Endodermal cell (in vitro differentiated cells): Measurements from ENCODE around the gene MAP2K7. TPM values are rescaled to one million over a fixed set of nuclear protein-coding genes. Genes with fewer than 3 reads are reported as not detected.
"Not testable (repeated sequence)": the region's sequence is repeated elsewhere in the genome, so short reads cannot be mapped to it uniquely, and the experiment has no call there.

Experiments used
- DNase-seq: peaks from one replicate; pipeline ENCODE4 v3.0.0-alpha.2; 2017
- H3K27ac ChIP-seq: 2 replicates; pipeline ENCODE4 v1.5.1; 2013; ENCODE audit warnings: mild to moderate bottlenecking, low read depth, low read length, moderate library complexity
- H3K27me3 ChIP-seq: 2 replicates; pipeline ENCODE4 v1.6.1; 2013; ENCODE audit warnings: mild to moderate bottlenecking, low read length, moderate library complexity; ENCODE audit not compliant: insufficient read depth, control insufficient read depth, poor library complexity, severe bottlenecking
- H3K36me3 ChIP-seq: 2 replicates; pipeline ENCODE4 v1.7.0; 2013; ENCODE audit warnings: mild to moderate bottlenecking, low read length, moderate library complexity; ENCODE audit not compliant: control insufficient read depth, insufficient read depth
- H3K4me1 ChIP-seq: one replicate; pipeline ENCODE4 v1.7.0; 2013; ENCODE audit warnings: low read length; ENCODE audit not compliant: control insufficient read depth, insufficient read depth
- H3K4me3 ChIP-seq: 2 replicates; pipeline ENCODE4 v1.5.1; 2013; ENCODE audit warnings: mild to moderate bottlenecking, low read length, moderate library complexity
- H3K9ac ChIP-seq: 2 replicates; pipeline ENCODE4 v1.6.1; 2013; ENCODE audit warnings: mild to moderate bottlenecking, low read length, moderate library complexity; ENCODE audit not compliant: poor library complexity, severe bottlenecking; ENCODE audit errors: extremely low read depth
- H3K9me3 ChIP-seq: 2 replicates; pipeline ENCODE4 v1.6.1; 2013; ENCODE audit warnings: mild to moderate bottlenecking, low read length, moderate library complexity; ENCODE audit not compliant: control insufficient read depth
- H3K27ac Mint-ChIP-seq: 2 replicates; pipeline ENCODE4 v1.8.0; 2020; ENCODE audit warnings: mixed read lengths
- H3K27me3 Mint-ChIP-seq: 2 replicates; pipeline ENCODE4 v1.8.0; 2021; ENCODE audit warnings: mild to moderate bottlenecking, mixed read lengths; ENCODE audit not compliant: insufficient read depth
- H3K36me3 Mint-ChIP-seq: 2 replicates; pipeline ENCODE4 v1.8.0; 2020; ENCODE audit warnings: low read depth, mixed read lengths
- H3K4me1 Mint-ChIP-seq: 2 replicates; pipeline ENCODE4 v1.8.0; 2020; ENCODE audit warnings: mixed read lengths
- H3K4me3 Mint-ChIP-seq: 2 replicates; pipeline ENCODE4 v1.8.0; 2020; ENCODE audit warnings: mild to moderate bottlenecking, moderate library complexity, mixed read lengths
- H3K9me3 Mint-ChIP-seq: 2 replicates; pipeline ENCODE4 v1.8.0; 2020; ENCODE audit warnings: mild to moderate bottlenecking, mixed read lengths
- WGBS, 2 experiments: methylation state at CpG; one replicate each; pipeline versions ENCODE4 v1.1.5 to v1.1.7; 2013; ENCODE audit warnings: missing lambda C conversion rate in 2 of 2, mixed read lengths in 1 of 2; ENCODE audit not compliant: insufficient coverage in 1 of 2, insufficient read length in 1 of 2; 5-methylcytosine and 5-hydroxymethylcytosine counted together
- total RNA-seq, 2 donors: library from RNA; stranded (reverse); fragmentation: NEBNext Ultra II Directional in 1 of 2; extraction: Animal tissue kit (Norgen Biotek cat#: 25700) in 1 of 2; gene quantifications; 2 replicates in 1 of 2; 3 replicates in 1 of 2; pipeline ENCODE4 v1.2.1, GENCODE V29; 2021
- TF ChIP-seq, protein P1 (sequence below): fragments of 200-600 bp; sonication (generic); conservative IDR thresholded peaks from 2 replicates; pipeline ENCODE4 v1.5.0; 2021; ENCODE audit warnings: antibody characterized with exemption, mild to moderate bottlenecking

MAP2K7 gene
- total RNA-seq, 2 donors from 2014 or later, result 33.4 to 40.0 TPM

DNA sequence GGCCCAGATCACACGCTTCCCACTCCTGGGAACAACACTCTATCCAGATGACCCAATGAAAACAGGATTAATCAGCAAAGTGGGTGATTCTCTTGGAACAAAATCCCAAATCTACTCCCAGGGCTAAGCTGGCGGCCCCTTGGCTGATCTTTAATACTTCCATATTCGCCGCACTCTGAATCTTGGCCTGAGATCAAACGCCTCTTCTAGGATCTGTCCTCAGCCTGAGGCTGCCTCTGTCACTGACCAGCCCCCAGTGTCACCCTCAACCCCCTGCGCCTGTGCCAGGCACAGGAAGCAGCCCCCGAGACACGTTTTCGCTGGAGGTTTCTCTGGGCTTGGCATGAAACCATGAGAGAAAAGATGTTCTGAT, 24.6 kb downstream of the MAP2K7 start:
- H3K4me3 Mint-ChIP-seq, result no peak overlapping the region
- H3K4me1 ChIP-seq, result no peaks in the 10 kb centered on the region
- H3K27ac ChIP-seq, result no peak overlapping the region
- DNase-seq, result no peak
- H3K9ac ChIP-seq, result no peak overlapping the region
- peaks cover 4% of the 10 kb centered on the region for H3K4me1 Mint-ChIP-seq
- H3K36me3 ChIP-seq, result peaks cover 41% of the 10 kb centered on the region
- WGBS, 2 experiments, result 94 to 100% methylated on average over 7 to 9 of the region's 9 CpGs
- H3K36me3 Mint-ChIP-seq, result peaks cover 10% of the 10 kb centered on the region
- H3K4me3 ChIP-seq, result no peak overlapping the region
- no peaks in the 10 kb centered on the region for H3K9me3 Mint-ChIP-seq
- H3K9me3 ChIP-seq, result no peaks in the 10 kb centered on the region
- H3K27me3 ChIP-seq, result no peaks in the 10 kb centered on the region
- TF ChIP-seq, protein P1, sequence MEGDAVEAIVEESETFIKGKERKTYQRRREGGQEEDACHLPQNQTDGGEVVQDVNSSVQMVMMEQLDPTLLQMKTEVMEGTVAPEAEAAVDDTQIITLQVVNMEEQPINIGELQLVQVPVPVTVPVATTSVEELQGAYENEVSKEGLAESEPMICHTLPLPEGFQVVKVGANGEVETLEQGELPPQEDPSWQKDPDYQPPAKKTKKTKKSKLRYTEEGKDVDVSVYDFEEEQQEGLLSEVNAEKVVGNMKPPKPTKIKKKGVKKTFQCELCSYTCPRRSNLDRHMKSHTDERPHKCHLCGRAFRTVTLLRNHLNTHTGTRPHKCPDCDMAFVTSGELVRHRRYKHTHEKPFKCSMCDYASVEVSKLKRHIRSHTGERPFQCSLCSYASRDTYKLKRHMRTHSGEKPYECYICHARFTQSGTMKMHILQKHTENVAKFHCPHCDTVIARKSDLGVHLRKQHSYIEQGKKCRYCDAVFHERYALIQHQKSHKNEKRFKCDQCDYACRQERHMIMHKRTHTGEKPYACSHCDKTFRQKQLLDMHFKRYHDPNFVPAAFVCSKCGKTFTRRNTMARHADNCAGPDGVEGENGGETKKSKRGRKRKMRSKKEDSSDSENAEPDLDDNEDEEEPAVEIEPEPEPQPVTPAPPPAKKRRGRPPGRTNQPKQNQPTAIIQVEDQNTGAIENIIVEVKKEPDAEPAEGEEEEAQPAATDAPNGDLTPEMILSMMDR, result no peak
- no peaks in the 10 kb centered on the region for H3K27me3 Mint-ChIP-seq
- H3K27ac Mint-ChIP-seq, result no peak overlapping the region

DNA sequence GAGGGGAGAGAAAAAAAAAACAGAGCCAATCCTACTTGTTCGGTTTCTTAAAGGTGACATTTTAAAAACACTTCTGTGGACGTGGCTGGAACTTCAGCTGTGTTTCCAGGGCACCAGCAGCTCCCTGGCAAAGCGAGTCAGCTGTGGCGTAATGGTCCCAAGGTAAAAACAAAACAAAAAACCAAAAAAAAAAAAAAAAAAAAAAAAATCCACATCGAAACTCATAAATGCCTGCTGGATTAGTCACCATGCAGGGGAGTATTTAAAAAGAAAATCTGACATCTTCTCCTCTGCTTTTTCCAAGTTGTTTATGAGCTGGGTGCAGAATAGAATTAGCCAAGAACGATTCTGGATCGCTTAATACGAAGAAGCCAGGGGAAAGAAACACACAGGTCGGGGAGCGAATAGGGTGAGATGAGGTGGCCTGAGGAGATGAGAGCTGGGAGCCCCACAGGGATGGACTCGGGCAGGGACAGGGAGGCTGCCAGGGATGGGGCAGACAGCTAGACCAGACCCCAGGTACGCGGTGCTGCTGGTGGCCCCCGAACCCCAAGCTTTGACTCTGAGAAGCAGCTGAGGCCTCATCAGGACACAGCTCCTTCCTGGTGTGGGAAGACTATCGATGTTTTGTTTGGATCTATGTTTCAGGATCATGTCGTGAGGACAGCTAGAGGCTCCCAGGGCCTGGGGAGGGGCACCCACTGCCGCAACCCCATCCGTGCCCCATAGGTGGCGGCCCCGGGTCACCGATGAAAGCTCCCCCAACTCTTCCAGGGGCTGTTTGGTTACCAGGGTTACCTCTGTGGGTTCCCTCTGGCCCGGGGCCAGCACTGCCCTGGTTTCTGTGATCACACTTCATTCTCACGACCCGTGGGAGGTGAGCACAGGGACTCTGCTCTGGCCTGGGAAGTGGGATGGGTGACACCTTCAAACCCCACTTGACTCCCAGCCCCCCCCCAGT, 25.3 kb downstream of the MAP2K7 start:
- peak overlapping the region; percentile 7 for H3K27ac ChIP-seq
- Mint-ChIP-seq H3K4me3 (no peak overlapping the region), H3K9me3 (no peaks in the 10 kb centered on the region), H3K4me1 (peaks cover 4% of the 10 kb centered on the region), H3K27me3 (no peaks in the 10 kb centered on the region), H3K27ac (peak overlapping the region; percentile 78), H3K36me3 (peaks cover 15% of the 10 kb centered on the region)
- peaks cover 44% of the 10 kb centered on the region for H3K36me3 ChIP-seq
- 84% methylated on average over 17 to 24 of the region's 24 CpGs for whole genome bisulfite sequencing, 2 experiments
- no peak overlapping the region for H3K9ac ChIP-seq
- H3K27me3 ChIP-seq, result no peaks in the 10 kb centered on the region
- no peaks in the 10 kb centered on the region for H3K4me1 ChIP-seq
- H3K4me3 ChIP-seq, result no peak overlapping the region
- TF ChIP-seq, protein P1, result peak; percentile 74
- H3K9me3 ChIP-seq, result no peaks in the 10 kb centered on the region
- peak; percentile 92 for DNase-seq

DNA sequence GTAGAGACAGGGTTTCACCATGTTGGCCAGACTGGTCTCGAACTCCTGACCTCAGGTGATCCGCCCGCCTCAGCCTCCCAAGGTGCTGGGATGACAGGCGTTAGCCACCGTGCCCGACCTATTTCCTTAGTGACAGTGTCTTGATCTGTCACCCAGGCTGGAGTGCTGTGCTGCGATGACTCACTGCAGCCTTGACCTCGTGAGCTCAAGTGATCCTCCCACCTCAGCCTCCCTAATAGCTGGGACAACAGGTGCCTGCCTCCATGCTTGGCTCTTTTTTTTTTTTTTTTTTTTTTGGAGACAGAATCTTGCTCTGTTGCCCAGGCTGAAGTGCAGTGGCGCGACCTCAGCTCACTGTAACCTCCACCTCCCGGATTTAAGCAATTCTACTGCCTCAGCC, 26.4 kb downstream of the MAP2K7 start:
- not testable (repeated sequence) for H3K27ac Mint-ChIP-seq, H3K9ac ChIP-seq, H3K9me3 Mint-ChIP-seq, H3K27me3 Mint-ChIP-seq, H3K27me3 ChIP-seq, H3K4me3 ChIP-seq, H3K9me3 ChIP-seq, DNase-seq, H3K4me3 Mint-ChIP-seq, H3K4me1 Mint-ChIP-seq, H3K4me1 ChIP-seq, H3K27ac ChIP-seq
- peaks cover 49% of the 10 kb centered on the region for H3K36me3 ChIP-seq
- peaks cover 18% of the 10 kb centered on the region for H3K36me3 Mint-ChIP-seq
- 90 to 94% methylated on average over 11 of the region's 11 CpGs for WGBS, 2 experiments
